NK-92 (cell line): Measurements from ENCODE around the gene SAPCD2.

Experiments used
- DNase-seq: peaks from one replicate; lab custom pipeline; 2025; ENCODE audit not compliant: unreplicated experiment; lab: John Stamatoyannopoulos, UW

The SAPCD2 gene

DNA sequence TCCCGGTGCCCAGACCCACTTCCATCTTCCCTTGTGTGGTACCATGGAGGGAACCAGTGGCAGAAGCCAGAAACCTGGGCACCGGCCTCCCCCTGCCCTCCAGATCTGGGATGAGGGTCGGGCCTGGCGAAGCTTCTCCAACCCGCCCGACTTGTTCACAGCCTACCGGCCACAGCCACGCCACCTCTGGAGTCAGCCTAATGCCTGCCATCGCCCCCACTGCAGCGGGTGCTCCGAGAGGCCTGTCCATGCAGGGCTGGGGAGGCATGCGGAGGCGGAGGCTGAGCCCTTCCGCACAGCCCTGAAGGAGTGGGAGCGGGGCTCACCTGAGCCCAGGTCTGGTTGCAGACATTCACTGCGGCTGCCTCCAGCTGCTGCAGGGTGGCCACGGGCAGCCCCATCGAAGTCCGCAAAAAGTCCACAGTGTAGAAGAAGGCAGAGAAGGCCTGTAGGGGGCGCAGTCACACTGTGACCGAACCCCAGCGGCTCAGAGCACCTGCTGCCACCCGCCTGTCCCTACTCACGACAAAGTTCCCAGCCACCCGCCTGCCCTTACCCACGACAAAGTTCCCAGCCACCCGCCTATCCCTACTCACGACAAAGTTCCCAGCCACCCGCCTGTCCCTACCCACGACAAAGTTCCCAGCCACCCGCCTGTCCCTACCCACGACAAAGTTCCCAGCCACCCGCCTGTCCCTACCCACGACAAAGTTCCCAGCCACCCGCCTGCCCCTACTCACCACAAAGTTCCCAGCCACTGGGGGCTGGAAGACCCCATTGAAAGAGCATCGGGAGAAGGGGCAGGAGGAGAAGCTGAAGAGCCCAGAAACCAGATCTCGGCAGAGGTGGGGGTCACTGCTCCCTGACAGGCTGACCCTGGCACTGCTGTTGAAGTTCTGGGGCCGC is 20.6 kb downstream of the SAPCD2 start:
- DNase-seq: no peak

DNA sequence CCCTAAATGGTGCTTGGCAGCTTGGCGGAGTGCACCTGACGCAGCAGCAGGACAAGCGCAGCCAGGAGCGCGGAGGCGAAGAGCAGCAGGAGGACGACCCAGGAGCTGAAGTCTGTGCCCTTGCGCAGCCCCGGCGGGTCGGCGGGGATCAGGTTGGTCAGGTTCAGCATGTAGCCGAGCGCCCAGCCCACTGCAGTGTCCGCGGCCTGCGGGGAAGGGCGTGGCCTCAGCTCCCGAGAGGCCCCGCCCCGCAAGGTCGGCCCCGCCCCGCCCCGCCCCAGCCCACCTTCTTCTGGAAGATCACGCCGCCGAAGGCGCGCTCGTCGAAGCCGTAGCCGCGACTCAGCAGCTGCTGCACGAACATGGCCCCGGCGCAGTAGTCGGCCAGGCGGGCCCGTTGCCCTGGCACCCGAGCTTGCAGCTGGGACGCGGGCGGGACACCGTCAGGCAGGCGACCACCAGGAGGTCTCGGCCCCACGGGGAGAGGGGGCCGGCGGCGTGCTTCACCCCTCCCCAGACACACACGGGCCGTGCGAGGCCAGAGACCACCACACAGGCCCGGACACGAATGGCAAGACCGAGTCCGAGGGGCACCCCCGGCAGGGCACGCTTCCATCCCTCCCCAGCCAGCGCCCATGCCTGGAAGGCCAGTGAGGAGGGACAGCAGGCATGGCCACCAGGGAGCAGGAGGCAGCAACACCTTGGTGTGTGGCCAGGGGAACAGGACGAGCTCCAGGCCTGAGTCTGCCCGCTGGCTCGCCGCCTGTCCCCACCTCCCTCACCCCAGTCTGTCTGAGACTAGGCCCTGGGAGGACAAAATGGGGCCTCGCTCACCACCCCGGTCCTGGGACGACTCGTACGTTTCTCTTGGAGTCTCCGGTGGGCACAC is 21.5 kb downstream of the SAPCD2 start:
- no peak for DNase-seq

DNA sequence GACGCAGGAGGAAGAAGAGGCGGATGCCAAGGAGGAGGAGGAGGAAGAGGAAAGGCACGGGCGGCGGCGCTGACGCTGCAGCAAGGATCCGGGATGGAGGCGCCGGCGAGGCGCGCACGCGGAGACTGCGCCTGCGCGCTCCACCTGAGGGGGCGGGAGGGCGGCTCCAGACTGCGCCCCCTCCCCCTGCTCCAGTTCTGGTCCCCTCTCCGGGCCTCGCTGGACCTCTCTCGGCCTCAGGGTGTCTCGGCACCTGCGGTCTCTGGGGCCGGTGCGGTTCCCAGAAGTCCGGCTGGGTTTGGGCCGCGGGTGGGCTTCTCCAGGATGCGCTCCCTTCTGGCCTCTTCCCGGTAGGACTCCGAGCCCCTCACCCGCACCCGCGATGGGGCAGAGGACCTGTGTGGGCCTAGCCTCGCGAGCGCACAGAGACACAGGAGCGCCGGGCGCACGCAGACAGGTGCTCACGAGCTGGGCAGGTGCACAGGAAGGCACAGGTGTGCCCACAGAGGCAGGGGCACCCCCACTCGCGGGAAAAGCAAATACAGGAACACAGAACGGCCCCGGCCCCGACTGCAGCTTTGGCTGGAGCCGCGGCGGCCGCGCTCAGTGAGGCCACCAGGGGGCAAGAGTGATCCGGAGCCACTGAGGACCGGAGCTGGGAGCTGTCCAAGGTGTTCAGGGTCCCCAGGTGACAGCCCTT is 24.1 kb downstream of the SAPCD2 start, which contains the start of gene NPDC1:
NPDC1 (minus strand) TSS at position 90 of the 700 bp plus-strand sequence. CDS start 188 bp downstream, outside the sequence.
- DNase-seq: no peak

DNA sequence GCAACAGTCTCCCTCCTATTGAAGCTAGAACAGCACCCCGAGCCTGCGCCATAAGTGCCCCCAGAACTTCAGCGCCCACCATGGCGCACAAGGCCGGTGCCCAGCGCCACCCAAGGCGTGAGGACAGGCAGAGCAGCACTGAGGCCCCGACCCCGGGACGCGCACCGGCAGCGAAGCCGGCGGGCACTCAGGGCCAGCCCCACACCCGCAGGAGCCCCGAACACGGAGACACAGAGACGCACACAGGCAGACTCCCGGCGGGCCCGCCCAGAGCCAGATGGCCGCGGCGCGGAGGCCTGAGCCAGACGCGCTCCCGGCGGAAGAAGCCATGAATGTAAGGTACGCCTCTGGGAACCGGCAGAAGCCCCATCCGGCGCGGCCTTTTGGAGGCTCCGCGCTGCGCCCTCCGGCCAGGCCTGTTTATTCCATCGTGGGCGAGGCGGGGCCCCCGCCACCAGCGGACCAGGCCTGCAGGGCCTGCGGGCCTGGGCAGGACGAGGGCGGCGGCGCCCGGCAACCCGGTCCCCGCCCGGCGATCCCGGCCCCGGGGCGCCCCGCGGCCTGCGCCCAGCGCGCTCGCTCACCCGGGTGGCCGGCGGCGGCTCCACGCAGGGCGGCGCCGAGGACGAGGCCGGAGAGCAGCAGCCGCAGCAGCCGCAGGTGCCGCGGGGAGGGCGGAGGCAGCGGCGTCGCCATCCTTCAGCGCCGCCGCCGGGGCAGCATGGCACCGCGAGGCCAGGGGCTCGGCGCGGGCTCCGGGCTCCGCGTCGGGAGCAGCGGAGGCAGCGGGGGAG is 24.9 kb downstream of the SAPCD2 start:
- no peak for DNase-seq

DNA sequence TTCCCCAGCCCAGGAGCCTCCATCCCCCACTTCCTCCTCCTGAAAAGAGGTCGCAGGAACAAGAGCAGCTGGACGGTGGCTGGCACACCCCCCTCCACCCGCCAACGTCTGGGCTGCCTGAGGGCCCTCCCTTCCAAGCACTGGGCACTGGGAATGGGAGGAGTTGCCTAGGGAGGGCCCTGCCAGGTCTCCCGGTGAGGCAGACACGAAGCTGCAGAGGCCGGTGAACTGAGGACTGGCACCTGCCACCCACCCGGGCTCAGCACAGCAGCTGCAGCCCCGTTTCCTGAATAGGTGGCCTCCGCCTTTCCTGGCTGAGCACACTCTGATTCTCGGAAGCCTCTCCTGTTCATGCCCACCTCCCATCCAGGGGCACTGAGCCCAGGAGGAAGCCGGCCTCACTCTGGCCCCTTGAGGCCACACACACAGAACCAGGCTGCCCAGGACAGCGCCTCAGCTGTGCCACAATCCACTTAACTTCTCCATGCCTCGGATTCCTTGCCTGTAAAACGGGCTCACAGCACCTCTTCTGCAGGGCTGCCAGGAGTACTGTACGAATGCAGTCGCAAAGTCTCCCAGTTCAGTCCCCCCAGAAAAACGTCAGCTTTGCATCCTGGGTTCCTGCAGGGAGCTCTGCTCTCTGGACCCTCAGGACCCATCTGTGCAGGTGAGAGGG is 25.7 kb downstream of the SAPCD2 start:
- DNase-seq: no peak

DNA sequence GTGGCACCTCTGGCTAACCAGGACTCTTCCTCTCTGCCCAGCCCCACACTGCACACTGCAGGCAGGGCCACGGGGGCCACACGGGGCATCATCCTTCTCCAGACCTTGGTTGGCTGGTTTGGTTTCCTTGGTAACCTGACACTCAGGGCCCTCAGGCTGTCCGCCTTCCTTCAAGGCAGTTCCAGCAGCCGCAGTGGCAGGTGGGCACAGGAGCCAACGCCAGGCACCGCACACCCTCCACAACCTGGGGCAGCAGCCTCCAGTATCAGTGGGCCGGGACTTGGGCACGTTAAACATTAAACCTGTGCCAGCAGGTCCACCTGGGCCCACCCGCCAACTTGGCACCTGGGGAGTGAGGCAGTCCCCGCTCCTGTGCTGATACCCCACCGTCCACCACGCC is 26.3 kb downstream of the SAPCD2 start:
- DNase-seq: no peak

DNA sequence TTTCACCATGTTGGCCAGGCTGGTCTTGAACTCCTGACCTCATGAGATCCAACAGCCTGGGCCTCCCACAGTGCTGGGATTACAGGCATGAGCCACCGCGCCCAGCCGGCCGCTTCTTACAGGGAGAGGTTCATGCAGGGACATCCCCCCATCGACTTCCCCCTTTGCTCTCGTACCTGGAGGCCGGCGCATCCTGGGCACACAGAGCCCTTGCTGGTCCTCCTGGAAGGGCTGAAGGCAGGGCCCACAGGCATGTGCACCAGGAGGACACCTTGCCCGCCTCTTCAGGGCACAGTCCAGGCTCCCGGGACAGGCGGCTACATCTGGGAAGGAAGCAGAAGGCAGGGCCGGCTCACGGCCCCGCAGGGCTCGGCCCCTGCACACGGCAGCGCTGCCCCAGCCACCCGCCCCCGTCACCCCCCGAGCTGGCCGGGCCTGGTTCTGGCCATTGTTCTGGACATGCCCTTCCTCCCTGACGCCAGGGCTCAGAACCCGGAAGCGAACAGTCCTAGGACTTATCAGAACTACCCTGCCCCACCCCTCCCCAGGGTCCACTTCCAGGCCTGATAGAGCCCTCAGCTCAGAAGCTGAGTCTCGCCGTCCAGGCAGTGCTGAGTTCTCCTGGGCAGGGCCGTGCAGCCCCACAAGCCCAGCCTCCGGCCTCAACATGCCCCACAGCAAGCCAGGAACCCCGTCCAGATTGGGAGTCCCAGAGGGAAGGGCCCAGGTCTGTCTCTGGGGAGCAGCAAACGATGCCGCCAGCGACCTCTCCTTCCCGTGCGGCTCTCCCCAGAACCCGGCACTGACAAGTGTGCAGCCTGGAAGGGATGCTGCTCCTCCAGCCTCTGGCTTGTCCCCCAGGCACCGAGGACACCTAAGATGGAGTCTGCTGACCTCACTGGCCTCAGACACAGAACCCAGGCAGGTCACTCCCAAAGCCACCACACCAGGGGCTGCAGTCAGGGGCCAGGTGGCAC is 27.3 kb downstream of the SAPCD2 start:
- DNase-seq: no peak

DNA sequence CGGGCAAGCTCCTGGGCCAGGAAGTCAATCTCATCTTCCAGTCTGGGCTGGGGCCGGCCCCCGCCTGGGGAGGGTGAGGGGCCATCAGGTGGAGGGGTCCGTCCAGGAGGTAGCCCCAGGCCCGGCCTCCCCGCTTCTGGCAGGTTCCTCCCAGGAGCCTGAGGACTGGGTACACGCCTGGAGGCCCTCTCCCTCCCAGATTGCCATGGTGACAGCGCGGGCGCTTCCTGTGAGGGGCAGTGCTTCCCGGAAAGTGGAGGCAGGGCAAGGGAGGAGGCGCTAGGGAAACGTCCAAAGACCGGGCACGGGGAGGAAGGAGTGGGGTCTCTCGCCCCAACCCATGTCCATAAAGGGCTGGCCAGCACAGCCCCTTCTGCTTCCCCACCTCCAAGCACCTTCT is 29.2 kb downstream of the SAPCD2 start:
- no peak for DNase-seq

DNA sequence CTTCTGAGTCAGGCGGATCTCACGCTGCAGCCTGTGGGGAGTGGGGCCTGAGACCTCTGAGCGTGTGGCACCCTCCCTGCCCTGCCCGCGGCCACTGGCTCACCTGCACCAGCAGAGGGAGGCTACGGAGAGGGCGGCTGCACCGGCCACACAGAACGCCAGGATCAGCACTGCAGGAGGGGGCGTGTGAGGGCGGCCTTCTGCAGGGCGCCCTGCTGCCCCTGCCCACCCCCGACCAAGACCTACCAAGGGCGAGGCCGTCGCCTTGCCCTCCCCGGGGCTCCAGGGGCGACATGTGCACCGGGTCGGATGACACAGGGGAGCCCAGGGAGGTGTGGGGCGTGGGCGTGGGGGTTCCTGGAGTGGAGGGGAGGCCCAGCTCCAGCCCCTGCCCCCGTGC is 29.8 kb downstream of the SAPCD2 start:
- DNase-seq: no peak

DNA sequence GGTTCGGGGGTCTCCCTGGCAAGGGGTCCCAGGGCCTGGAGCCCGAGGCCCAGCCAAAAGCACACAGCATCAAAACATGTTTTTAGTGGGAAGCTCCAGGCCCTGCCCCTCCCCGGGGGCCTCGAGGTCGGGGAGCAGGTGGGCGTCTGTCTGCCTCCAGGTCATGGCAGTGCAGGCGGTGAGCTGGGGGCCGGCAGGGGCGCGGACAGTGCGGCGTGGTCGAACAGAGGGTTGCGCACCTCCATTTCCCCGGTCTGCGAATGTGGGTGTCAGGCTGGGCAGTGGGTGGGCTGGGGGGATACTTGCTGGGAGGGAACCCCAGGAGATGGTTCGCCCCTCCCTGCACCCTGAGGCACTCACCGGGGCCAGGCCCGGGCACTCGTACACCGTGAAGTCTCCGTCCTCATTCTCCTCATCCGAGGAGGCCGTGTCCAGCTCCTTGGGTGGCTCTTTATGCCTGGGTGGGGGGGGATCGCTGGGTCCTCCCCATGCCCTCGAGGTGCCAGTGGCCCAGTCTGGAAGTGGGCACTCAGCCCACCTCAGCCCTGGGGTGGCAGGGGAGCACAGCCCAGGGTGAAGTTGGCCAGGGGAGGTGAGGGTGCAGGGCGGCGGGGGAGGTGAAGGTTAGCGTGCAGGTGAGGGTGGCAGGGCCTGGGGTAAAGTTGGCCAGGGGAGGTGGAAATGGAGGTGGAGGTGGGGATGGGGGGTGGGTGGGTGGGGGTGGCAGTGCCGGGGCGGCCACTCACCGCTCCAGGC is 30.6 kb downstream of the SAPCD2 start:
- DNase-seq: no peak

DNA sequence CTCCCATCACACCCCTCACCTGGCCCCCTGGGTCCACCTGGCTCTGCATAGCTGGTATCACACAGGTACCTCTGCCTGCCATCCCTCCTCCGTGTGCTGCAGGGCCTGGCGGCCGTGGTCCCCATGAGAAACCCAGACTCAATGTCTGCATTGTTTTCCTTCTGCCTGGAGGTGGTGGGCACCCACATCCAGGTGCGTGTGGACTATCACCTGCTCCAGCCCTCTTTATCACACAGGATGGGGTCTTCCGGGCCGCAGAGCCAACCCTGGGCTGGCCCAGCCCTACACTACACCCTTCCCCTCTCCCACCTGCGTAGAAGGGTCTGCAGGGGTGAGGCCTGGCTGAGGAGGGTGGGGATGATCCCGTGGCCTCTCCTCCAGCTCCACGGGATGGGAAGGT is 31.4 kb downstream of the SAPCD2 start:
- no peak for DNase-seq

DNA sequence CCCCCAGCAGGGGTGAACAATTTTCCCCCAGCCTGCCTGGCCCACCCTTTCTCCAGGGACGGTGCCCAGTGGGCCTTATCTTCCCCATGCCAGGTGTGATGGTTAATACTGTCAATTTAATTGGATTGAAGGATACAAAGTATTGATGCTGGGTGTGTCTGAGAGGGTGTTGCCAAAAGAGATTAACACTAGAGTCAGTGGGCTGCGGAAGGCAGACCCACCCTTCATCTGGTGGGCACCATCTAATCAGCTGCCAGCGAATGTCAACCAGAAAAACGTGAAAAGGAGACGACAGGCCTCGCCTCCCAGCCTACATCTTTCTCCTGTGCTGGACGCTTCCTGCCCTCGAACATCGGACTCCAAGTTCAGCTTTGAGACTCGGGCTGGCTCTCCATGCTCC is 32.9 kb downstream of the SAPCD2 start:
- no peak for DNase-seq

DNA sequence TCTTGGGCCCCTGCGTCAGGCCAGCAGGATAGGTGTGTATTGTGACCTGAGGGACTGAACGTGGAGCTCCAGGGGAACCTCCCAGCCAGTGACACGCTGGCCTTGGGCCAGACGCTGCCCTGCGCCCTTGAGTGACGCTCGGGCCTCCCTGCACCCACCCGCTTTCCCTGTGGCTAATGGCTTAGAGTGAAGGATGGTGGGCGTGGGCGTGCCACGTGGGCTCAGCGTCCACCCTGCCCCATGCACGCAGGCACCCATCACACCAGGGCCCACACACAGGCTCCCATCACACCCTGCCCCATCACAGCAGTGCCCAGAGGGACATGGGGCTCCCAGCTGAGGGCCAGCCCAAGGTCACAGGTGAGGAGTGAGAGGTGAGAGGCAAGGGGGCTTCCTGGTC is 33.3 kb downstream of the SAPCD2 start:
- no peak for DNase-seq

DNA sequence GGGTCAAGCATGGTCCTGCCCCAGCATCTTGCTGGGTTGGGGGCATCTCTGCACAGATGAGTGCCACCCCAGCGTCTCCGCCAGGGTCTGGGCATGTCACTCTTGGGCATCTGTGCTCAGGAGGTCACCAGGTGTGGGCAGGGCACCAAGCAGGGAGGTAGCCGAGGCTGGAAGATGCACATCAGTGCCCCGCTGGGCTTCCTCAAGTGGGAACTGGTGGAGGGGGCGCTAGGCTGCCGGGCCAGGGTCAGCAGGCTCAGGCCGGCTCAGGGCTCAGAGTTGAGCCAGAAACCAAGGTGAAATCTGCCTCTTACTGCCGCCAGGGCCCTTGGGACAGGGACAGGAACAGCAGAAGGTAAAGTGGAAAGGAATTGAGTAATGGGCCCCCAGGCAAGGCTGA is 34.4 kb downstream of the SAPCD2 start:
- no peak for DNase-seq

DNA sequence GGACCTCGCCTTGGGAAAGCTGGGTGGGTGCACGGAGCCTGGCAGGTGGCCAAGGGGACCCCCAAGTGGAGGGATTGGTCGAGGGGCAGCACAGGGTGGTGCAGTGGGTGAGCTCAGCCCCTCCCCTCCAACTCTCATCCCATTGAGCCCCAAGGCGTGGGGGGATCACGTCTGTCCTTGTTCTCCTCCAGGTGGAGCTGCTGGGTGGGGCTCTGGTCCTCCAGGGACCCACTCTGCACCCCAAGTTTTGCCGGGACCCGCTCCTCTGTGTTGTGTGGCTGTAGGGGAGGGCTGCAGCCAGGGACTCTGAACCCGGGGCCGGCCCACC is 34.9 kb downstream of the SAPCD2 start:
- DNase-seq: no peak

DNA sequence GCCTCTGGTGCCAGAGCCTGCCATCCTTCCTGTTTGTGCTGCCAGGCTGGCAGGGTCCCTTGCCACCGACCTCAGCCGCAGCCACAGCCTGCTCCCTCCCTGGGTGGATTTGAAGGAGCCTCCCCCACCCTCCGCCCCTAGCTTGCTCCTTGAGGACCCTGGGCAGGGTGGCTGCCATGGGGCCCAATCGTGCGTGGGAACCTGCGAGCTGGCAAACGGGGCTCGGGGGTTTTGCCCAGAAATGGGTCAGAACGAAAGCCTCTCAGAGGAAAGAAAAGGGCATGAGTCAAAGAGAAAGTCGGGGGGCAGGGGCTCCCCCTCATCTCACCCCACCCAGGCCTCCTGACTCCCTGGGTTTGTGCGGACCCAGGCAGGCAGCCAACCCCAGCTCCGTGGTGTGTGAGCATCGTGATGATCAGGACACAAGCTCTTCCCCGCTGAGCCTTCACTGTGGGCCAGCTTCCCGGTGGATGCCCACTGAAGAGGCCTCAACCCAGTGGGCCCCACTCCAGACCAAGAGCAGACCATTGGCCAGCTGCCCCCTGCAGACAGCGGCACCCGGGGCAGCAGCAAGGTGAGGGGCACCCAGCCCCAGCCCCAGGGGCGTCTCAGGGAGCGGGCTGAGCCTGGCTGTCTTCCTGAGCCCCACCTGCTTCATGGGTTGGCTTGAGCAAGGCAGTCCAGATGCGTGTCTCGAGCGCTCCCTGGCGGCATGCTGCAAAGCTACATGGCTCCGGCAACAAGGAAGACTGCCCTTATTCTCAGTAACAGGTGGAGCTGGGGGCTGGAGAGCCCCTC is 35.4 kb downstream of the SAPCD2 start:
- no peak for DNase-seq

DNA sequence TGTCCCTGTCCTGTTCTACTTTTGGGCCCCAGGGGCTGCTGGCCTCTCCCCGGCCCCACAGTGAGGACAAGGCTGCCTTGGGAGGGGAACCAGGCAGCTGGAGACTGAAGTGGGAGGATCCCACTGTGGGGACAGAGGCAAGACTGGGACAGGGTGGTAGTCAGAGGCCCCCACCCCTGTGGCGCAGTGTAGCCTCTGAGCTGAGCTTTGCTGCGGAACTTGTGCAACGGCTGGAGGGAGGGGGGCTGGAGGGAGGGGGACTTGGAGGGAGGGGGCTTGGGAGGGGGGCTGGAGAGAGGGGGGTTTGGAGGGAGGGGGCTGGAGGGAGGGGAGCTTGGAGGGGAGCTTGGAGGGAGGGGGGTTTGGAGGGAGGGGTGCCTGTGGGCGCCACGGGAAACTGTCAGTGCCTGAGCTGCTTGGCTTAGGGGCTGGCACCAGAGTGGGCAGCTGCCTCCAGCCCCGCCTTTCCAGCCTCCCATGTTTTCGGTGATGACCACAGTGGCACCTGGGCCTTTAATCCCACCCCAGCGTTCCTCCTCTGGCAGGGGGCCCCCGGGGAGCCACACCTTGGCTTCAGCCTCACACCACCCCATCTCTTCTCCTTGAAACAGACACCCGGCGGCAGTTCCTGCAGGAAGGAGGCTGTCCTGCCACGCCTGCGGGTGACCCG is 36.2 kb downstream of the SAPCD2 start:
- DNase-seq: no peak
